Kidney epithelial cell (primary cell): ENCODE measurements around the gene KIFC3. TPM values are rescaled to one million over a fixed set of nuclear protein-coding genes. Genes with fewer than 3 reads are reported as not detected.

Source experiments
- DNase-seq: peaks from one replicate; pipeline ENCODE4 v3.0.0-alpha.2; 2010; ENCODE audit warnings: low read depth
- H3K27me3 ChIP-seq: 2 replicates; pipeline ENCODE4 v1.6.0; 2011; ENCODE audit warnings: low read length; ENCODE audit not compliant: control insufficient read depth, insufficient read depth
- H3K36me3 ChIP-seq: 2 replicates; pipeline ENCODE4 v1.5.1; 2011; ENCODE audit warnings: low read length; ENCODE audit not compliant: control insufficient read depth, insufficient read depth
- H3K4me3 ChIP-seq: 2 replicates; pipeline ENCODE4 v1.5.1; 2011; ENCODE audit warnings: low read depth, mild to moderate bottlenecking, control low read depth, low read length
- total RNA-seq: library from RNA; depleted of rRNA; stranded (reverse); fragments of >200 nt; gene quantifications from 2 replicates; pipeline ENCODE4 v1.2.3, GENCODE V29; 2015
- TF ChIP-seq, protein P1 (sequence below): IDR thresholded peaks from 2 replicates; pipeline ENCODE4 v1.5.1; 2011; ENCODE audit warnings: mild to moderate bottlenecking, moderate library complexity, low read length, control low read depth, inconsistent platforms; ENCODE audit not compliant: insufficient read depth, poor library complexity, severe bottlenecking

KIFC3 gene
- total RNA-seq, 1 donor from 2014 or later: 84.9 TPM

- Histone ChIP-seq H3K36me3 (no peaks in the 10 kb centered on the region), H3K27me3 (no peaks in the 10 kb centered on the region), H3K4me3 (no peak overlapping the region)
- DNase-seq: no peak
- TF ChIP-seq, protein P1, sequence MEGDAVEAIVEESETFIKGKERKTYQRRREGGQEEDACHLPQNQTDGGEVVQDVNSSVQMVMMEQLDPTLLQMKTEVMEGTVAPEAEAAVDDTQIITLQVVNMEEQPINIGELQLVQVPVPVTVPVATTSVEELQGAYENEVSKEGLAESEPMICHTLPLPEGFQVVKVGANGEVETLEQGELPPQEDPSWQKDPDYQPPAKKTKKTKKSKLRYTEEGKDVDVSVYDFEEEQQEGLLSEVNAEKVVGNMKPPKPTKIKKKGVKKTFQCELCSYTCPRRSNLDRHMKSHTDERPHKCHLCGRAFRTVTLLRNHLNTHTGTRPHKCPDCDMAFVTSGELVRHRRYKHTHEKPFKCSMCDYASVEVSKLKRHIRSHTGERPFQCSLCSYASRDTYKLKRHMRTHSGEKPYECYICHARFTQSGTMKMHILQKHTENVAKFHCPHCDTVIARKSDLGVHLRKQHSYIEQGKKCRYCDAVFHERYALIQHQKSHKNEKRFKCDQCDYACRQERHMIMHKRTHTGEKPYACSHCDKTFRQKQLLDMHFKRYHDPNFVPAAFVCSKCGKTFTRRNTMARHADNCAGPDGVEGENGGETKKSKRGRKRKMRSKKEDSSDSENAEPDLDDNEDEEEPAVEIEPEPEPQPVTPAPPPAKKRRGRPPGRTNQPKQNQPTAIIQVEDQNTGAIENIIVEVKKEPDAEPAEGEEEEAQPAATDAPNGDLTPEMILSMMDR: no peak
These were observed 38.3 kb downstream of the KIFC3 start for GRCh38 chr16:57764006-57764340.

DNA sequence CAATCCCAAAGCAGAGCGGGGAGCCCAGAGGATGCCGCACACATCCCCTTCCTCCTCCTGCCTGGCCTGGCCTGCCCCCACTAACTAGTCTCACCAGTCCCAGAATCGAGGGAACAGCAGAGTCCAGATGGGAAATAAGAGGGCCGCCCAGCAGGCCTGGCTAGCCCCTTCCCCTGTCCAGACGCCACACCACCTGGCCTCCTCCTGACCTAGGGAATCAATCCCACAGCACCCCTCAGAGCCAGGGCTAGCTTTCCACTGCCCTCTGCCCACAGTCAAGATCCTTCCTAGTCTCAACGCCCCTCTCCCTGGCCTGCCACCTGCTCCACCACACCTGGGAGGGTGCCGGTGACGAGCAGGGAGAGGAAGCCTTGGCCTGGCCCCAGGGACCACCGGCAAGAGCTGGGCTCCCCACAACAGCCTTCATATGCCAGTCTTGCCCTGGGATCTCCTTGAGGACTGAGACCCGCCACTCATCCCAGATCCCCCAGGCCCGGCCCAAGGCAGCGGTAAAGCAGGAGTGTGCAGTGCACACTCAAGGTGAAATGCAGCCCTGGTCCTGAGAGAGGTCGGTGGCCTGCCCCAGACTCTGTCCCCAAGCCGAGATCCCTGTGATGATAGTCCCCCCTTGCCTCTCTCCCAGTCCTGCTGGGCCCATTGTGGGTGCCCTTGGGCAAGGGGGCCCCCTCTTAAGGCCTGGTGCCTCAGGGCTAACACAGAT, 38.8 kb downstream of the KIFC3 start:
- H3K4me3 ChIP-seq: no peak overlapping the region
- no peaks in the 10 kb centered on the region for H3K27me3 ChIP-seq
- TF ChIP-seq, protein P1: no peak
- no peaks in the 10 kb centered on the region for H3K36me3 ChIP-seq
- no peak for DNase-seq

DNA sequence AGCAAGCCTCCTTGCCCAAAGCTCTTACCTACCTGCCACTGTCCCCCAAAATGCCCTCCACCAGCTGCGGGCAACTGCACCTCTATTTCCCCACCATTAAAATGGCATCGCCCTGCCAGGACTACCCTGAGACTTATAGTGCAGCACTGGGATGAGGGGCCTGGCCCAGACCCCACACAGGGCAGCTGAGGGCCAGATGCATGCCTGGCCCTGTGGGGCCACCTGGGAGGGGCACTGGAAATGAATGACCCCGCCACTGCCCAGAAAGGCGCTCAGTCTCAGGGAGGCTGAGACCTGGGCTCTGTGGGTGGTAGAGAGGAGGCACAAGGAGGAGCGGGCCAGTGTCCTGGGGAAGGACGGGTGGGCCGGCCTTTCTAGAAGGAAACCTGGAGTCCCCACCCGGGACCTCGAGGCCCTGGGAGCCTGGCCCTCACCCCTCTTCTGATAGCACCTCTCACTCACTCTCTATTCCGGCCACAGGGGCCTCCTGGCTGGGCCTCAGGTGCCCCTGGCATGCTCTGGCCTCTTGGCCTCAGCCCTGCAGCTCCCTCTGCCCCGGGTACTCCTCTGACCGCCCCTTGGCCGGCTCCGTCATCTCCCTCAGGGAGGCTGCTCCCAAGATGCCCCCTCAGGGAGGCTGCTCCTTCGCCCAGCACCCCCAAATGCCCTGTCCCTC, 39.8 kb downstream of the KIFC3 start:
- H3K27me3 ChIP-seq: no peaks in the 10 kb centered on the region
- no peaks in the 10 kb centered on the region for H3K36me3 ChIP-seq
- no peak overlapping the region for H3K4me3 ChIP-seq
- DNase-seq: no peak
- TF ChIP-seq, protein P1: no peak

DNA sequence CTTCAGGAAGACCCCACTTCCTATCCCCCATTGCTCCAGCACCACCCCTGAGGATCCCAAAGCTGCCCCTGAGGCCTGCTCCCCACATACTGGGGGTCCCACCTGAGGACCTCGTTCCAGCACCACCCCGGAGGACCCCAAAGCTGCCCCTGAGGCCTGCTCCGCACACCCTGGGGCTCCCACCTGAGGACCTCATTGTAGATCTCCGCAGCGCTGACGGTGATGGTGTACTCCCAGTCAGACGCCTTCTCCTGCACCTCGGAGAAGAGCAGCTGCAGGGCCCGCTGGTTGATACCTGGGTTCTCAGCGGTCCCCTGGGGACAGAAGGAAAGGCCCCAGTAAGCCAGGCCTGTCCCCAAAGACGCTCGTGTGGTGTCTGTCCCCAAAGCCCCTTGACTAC, 40.3 kb downstream of the KIFC3 start:
- DNase-seq: no peak
- Histone ChIP-seq H3K4me3 (no peak overlapping the region), H3K27me3 (no peaks in the 10 kb centered on the region), H3K36me3 (no peaks in the 10 kb centered on the region)
- TF ChIP-seq, protein P1: no peak

- no peak for DNase-seq
- H3K4me3 ChIP-seq: no peak overlapping the region
- H3K27me3 ChIP-seq: no peaks in the 10 kb centered on the region
- TF ChIP-seq, protein P1: no peak
- no peaks in the 10 kb centered on the region for H3K36me3 ChIP-seq
These were observed 41.0 kb downstream of the KIFC3 start for GRCh38 chr16:57761301-57761700.
